MM.1S (cell line): ENCODE data around the gene CTNNA2.

Experiments
- DNase-seq: peaks from one replicate; pipeline ENCODE4 v3.0.0-alpha.2; 2015
- H2AFZ ChIP-seq: fragments of 300-600 bp; sonication (generic); 2 replicates; pipeline ENCODE4 v1.6.0; 2016; ENCODE audit warnings: antibody characterized with exemption, low read length
- H3F3A ChIP-seq: fragments of 300-600 bp; sonication (generic); 2 replicates; pipeline ENCODE4 v1.6.1; 2016; ENCODE audit warnings: mild to moderate bottlenecking, antibody characterized with exemption, low read length, moderate library complexity, mixed read lengths; ENCODE audit not compliant: insufficient read depth
- H3K27ac ChIP-seq: fragments of 300-600 bp; sonication (generic); 2 replicates; pipeline ENCODE4 v1.5.1; 2016; ENCODE audit warnings: mild to moderate bottlenecking, low read length
- H3K27me3 ChIP-seq: fragments of 300-600 bp; sonication (generic); replicated peaks from 2 replicates; pipeline ENCODE4 v1.6.0; 2016; ENCODE audit warnings: low read length; ENCODE audit not compliant: insufficient read depth
- H3K36me3 ChIP-seq: fragments of 300-600 bp; sonication (generic); replicated peaks from 2 replicates; pipeline ENCODE4 v1.6.1; 2016; ENCODE audit warnings: mild to moderate bottlenecking, low read length, mixed read lengths; ENCODE audit not compliant: insufficient read depth
- H3K4me1 ChIP-seq: fragments of 300-600 bp; sonication (generic); 2 replicates; pipeline ENCODE4 v1.6.1; 2016; ENCODE audit warnings: low read length, mixed read lengths
- H3K4me2 ChIP-seq: fragments of 300-600 bp; sonication (generic); 2 replicates; pipeline ENCODE4 v1.6.0; 2016; ENCODE audit warnings: low read depth, low read length
- H3K4me3 ChIP-seq: fragments of 300-600 bp; sonication (generic); 2 replicates; pipeline ENCODE4 v1.5.1; 2016; ENCODE audit warnings: low read length, mixed read lengths
- H3K79me2 ChIP-seq: fragments of 300-600 bp; sonication (generic); 2 replicates; pipeline ENCODE4 v1.6.1; 2016; ENCODE audit warnings: mixed run types, low read length, mixed read lengths
- H3K9ac ChIP-seq: fragments of 300-600 bp; sonication (generic); 2 replicates; pipeline ENCODE4 v1.6.1; 2016; ENCODE audit warnings: low read length, mixed read lengths
- H3K9me2 ChIP-seq: fragments of 300-600 bp; sonication (generic); replicated peaks from 2 replicates; pipeline ENCODE4 v1.6.1; 2016; ENCODE audit warnings: mild to moderate bottlenecking, low read length, mixed read lengths; ENCODE audit not compliant: insufficient read depth
- H3K9me3 ChIP-seq: fragments of 300-600 bp; sonication (generic); replicated peaks from 2 replicates; pipeline ENCODE4 v1.6.1; 2016; ENCODE audit warnings: mild to moderate bottlenecking, low read length, mixed read lengths; ENCODE audit not compliant: insufficient read depth
- H4K20me1 ChIP-seq: fragments of 300-600 bp; sonication (generic); 2 replicates; pipeline ENCODE4 v1.6.1; 2016; ENCODE audit warnings: mild to moderate bottlenecking, low read length, moderate library complexity, mixed read lengths; ENCODE audit not compliant: insufficient read depth
- EZH2 ChIP-seq: fragments of 300-600 bp; sonication (generic); optimal IDR thresholded peaks from 2 replicates; pipeline ENCODE3; 2017; ENCODE audit warnings: low read depth, mild to moderate bottlenecking, antibody characterized with exemption, low read length, mixed read lengths
- EZH2phosphoT487 ChIP-seq: fragments of 300-600 bp; sonication (generic); IDR thresholded peaks from 2 replicates; pipeline ENCODE4 v1.6.1; 2018; ENCODE audit warnings: antibody characterized with exemption, low read length
- TF ChIP-seq, protein P1 (sequence below): fragments of 300-600 bp; sonication (generic); IDR thresholded peaks from 2 replicates; pipeline ENCODE4 v1.5.1; 2016; ENCODE audit warnings: antibody characterized with exemption, low read length, mixed read lengths

CTNNA2 gene

DNA sequence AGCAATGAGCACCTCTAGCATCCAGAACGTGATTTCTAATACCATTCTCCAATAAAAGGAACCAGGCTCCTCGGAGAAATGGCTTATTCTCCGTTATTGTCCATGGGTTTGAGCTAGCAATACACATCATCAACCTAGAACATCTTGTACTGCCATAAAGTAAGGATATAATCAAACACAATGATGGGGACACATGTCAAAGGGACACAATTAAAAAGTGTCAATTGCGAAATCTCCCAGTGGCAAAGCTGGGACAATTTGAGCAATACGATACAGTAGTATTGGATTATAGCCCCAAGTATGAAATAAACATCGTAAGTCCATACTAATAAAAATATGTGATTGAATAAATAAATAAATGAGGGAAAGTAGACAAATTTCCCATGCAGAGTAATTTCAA is 108.4 kb downstream of the CTNNA2 start:
- no peak overlapping the region for H3K4me3 ChIP-seq
- no peaks in the 10 kb centered on the region for H3K9me3 ChIP-seq
- no peak overlapping the region for H3K4me2 ChIP-seq
- H2AFZ ChIP-seq, result no peak overlapping the region
- no peak overlapping the region for H3K27ac ChIP-seq
- TF ChIP-seq EZH2phosphoT487 (no peak), EZH2 (no peak)
- TF ChIP-seq, protein P1, sequence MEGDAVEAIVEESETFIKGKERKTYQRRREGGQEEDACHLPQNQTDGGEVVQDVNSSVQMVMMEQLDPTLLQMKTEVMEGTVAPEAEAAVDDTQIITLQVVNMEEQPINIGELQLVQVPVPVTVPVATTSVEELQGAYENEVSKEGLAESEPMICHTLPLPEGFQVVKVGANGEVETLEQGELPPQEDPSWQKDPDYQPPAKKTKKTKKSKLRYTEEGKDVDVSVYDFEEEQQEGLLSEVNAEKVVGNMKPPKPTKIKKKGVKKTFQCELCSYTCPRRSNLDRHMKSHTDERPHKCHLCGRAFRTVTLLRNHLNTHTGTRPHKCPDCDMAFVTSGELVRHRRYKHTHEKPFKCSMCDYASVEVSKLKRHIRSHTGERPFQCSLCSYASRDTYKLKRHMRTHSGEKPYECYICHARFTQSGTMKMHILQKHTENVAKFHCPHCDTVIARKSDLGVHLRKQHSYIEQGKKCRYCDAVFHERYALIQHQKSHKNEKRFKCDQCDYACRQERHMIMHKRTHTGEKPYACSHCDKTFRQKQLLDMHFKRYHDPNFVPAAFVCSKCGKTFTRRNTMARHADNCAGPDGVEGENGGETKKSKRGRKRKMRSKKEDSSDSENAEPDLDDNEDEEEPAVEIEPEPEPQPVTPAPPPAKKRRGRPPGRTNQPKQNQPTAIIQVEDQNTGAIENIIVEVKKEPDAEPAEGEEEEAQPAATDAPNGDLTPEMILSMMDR, result no peak
- DNase-seq, result no peak
- no peaks in the 10 kb centered on the region for H3K4me1 ChIP-seq
- H3K9me2 ChIP-seq, result no peaks in the 10 kb centered on the region
- H4K20me1 ChIP-seq, result no peaks in the 10 kb centered on the region
- H3F3A ChIP-seq, result no peaks in the 10 kb centered on the region
- no peak overlapping the region for H3K9ac ChIP-seq
- no peaks in the 10 kb centered on the region for H3K79me2 ChIP-seq
- no peaks in the 10 kb centered on the region for H3K36me3 ChIP-seq
- H3K27me3 ChIP-seq, result no peaks in the 10 kb centered on the region

DNA sequence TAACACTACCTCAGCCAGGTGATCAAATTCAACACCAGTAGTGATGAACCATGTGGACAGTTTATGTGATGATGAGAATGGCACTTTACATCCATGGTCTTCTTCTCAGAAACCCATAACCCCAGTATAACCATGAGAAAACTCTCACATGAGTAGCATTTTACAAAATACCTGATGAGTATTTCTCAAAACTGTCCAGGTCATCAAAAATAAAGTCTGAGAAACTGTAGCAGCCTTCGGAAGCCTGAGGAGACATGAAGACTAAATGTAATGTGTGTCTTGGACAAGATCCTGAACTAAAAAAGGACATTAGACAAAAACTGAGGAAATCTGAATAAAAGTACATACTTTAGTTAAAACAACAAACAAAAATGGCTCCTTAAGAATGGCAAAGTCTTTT is 108.9 kb downstream of the CTNNA2 start:
- no peak for DNase-seq
- no peak overlapping the region for H3K27ac ChIP-seq
- H4K20me1 ChIP-seq, result no peaks in the 10 kb centered on the region
- H3K9me3 ChIP-seq, result no peaks in the 10 kb centered on the region
- no peaks in the 10 kb centered on the region for H3K9me2 ChIP-seq
- H3K4me3 ChIP-seq, result no peak overlapping the region
- H2AFZ ChIP-seq, result no peak overlapping the region
- H3F3A ChIP-seq, result no peaks in the 10 kb centered on the region
- no peaks in the 10 kb centered on the region for H3K36me3 ChIP-seq
- TF ChIP-seq EZH2phosphoT487 (no peak), EZH2 (no peak)
- TF ChIP-seq, protein P1, result no peak
- H3K4me1 ChIP-seq, result no peaks in the 10 kb centered on the region
- H3K4me2 ChIP-seq, result no peak overlapping the region
- H3K79me2 ChIP-seq, result no peaks in the 10 kb centered on the region
- H3K9ac ChIP-seq, result no peak overlapping the region
- H3K27me3 ChIP-seq, result no peaks in the 10 kb centered on the region

DNA sequence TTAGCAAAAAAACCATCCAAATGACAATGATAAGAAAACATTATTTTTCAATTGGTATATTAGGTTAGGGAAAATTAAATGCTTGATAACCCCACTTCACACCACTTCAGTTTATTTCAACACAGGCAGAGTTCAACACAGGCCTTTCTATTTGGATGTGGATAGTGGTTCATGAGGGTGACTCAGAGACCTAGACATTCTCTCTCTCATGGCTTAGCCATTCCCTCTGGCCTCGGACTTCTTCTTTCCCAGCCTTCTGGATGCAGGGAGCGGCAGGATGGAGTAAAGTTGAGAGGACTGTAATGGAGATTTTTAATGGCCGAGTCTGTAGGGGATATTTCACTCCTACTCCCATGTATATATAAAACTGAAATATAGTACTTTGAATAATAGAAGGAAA is 109.7 kb downstream of the CTNNA2 start:
- Histone ChIP-seq H3K9me3 (no peaks in the 10 kb centered on the region), H4K20me1 (no peaks in the 10 kb centered on the region), H3K36me3 (no peaks in the 10 kb centered on the region), H3F3A (no peaks in the 10 kb centered on the region), H3K4me3 (no peak overlapping the region), H3K27me3 (no peaks in the 10 kb centered on the region), H3K9ac (no peak overlapping the region), H3K27ac (no peak overlapping the region), H3K79me2 (no peaks in the 10 kb centered on the region), H3K4me2 (no peak overlapping the region), H2AFZ (no peak overlapping the region), H3K4me1 (no peaks in the 10 kb centered on the region), H3K9me2 (no peaks in the 10 kb centered on the region)
- TF ChIP-seq, protein P1, result no peak
- TF ChIP-seq EZH2 (no peak), EZH2phosphoT487 (no peak)
- no peak for DNase-seq

DNA sequence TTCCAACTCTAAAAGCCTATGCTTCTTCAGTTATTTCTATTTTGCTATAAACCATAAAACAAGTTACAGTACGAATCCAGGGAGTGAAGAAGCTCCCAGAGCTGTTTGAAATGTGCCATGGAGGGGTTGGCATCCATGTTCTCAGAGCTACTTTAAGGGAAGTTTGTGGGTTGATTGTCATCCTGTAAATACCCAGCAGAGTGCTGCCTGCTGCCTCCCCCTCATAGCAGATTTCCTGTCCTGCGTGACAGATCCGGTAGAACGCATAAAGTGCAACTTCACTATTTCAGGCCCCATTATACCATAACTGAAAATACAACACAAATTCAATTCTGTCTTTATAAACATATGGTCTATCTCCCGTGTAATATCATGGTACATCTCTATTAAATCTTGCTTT is 114.4 kb downstream of the CTNNA2 start:
- no peak for DNase-seq
- Histone ChIP-seq H3K9ac (no peak overlapping the region), H3K36me3 (no peaks in the 10 kb centered on the region), H3F3A (no peaks in the 10 kb centered on the region), H2AFZ (no peak overlapping the region), H3K9me2 (no peaks in the 10 kb centered on the region), H3K79me2 (no peaks in the 10 kb centered on the region), H3K27me3 (no peaks in the 10 kb centered on the region), H3K4me3 (no peak overlapping the region), H4K20me1 (no peaks in the 10 kb centered on the region), H3K9me3 (no peaks in the 10 kb centered on the region), H3K27ac (no peak overlapping the region), H3K4me1 (no peaks in the 10 kb centered on the region), H3K4me2 (no peak overlapping the region)
- TF ChIP-seq EZH2phosphoT487, result no peak
